H7 (cell line): ENCODE data around the gene KRTAP1-1. TPM values are rescaled to one million over a fixed set of nuclear protein-coding genes. Genes with fewer than 3 reads are reported as not detected.
"Not testable (repeated sequence)": the region's sequence is repeated elsewhere in the genome, so short reads cannot be mapped to it uniquely, and the experiment has no call there.

ENCODE experiments used
- DNase-seq: peaks from one replicate; pipeline ENCODE4 v3.0.0; 2012
- H3K27me3 ChIP-seq: 2 replicates; pipeline ENCODE4 v1.6.0; 2011; ENCODE audit warnings: mild to moderate bottlenecking, low read length; ENCODE audit not compliant: control insufficient read depth, insufficient read depth
- H3K36me3 ChIP-seq: replicated peaks from 2 replicates; pipeline ENCODE4 v1.5.1; 2011; ENCODE audit warnings: low read length; ENCODE audit not compliant: control insufficient read depth, insufficient read depth
- H3K4me3 ChIP-seq: 2 replicates; pipeline ENCODE4 v1.5.1; 2011; ENCODE audit warnings: low read depth, mild to moderate bottlenecking, control low read depth, low read length, moderate library complexity; ENCODE audit not compliant: insufficient read depth
- total RNA-seq: library from RNA; depleted of rRNA; stranded (reverse); fragments of >200 nt; shearing (Covaris generic); gene quantifications from 2 replicates; pipeline ENCODE4 v1.2.3, GENCODE V29; 2014; rRNA removed

The KRTAP1-1 gene
- not detected in 2 replicates for total RNA-seq

DNA sequence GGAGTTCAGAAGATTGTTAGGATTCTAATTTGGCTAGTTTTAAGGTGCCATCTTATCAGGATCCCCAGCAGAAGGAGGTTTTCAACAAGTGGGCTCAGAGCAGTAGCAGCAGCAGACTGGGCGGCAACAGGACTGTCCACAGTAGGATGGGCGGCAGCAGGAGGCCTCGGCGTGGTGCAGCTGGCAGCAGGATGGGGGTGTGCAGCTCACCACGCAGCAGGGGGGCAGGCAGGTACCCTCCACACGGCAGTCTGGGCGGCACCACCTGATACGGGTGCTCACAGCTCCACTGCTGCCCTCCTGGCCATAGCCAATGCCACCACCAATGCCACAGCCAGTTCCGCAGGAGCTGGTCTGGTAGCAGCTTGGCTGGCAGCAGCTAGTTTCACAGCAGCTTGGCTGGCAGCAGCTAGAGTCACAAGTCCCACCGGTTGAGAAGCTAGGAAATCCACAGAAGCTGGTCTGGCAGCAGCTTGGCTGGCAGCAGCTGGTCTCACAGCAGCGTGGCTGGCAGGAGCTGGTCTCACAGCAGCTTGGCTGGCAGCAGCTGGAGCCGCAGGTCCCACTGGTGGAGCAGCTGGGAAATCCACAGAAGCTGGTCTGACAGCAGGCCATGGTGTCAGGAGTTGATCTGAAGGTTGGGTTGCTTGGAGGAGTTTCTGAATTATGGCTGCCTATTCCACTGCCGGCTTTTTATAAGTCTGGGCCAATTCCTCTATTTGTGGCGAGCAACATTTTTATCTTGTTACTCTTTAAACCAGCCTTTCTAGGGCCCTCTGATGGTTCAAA lies at the start of gene KRTAP1-1:
Gene KRTAP1-1, minus strand, starts transcription at position 668 of the 789 bp plus-strand sequence. Its CDS starts 53 bp downstream, at position 615.
- DNase-seq, H3K4me3 ChIP-seq, H3K27me3 ChIP-seq, H3K36me3 ChIP-seq: not testable (repeated sequence)

- not testable (repeated sequence) for H3K36me3 ChIP-seq, H3K27me3 ChIP-seq, DNase-seq, H3K4me3 ChIP-seq
These were observed 47.6 kb upstream of the KRTAP1-1 start for GRCh38 chr17:41088760-41089352.

DNA sequence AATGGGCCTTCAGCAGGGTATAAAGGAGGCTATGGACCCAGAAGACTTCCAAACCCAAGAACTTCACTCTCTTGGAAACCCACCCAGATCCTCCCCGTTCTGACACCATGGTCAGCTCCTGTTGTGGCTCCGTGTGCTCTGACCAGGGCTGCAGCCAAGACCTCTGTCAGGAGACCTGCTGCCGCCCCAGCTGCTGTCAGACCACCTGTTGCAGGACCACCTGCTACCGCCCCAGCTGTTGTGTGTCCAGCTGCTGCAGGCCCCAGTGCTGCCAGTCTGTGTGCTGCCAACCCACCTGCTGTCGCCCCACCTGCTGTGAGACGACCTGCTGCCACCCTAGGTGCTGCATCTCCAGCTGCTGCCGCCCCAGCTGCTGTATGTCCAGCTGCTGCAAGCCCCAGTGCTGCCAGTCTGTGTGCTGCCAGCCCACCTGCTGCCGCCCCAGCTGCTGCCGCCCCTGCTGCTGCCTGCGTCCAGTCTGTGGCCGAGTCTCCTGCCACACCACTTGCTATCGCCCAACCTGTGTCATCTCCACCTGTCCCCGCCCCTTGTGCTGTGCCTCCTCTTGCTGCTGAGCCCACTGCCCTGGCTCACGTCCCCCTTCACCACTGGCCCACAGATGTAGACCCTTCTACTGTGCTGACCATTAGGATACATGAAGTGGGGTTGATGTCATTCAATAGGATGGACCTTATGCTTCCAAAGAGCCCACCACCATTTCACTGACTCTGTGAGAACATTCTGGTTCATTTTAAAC lies 43.0 kb upstream of the KRTAP1-1 start, which contains the start of gene KRTAP4-7:
Gene KRTAP4-7, plus strand, starts transcription at position 51 of the 757 bp plus-strand sequence. Its CDS starts 57 bp downstream, at position 108.
- not testable (repeated sequence) for H3K36me3 ChIP-seq, H3K27me3 ChIP-seq, H3K4me3 ChIP-seq, DNase-seq

DNA sequence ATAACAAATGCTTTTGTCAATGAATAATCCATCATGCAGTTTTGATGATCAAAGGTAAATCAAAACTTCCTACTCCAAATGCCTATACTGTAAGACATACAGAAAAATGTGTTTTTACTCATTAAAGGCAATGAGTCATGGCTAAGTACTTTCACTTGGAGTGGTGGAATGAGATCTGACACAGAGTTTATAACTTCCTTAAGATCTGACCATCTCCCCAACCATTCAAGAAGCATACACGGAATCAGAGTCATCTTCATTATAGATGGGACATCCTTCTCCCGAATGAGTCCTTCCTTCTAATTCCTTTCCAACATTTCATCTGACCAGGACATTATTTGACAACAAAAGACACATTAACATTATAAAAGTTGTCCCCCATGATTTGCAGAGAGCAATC lies 42.2 kb upstream of the KRTAP1-1 start:
- H3K36me3 ChIP-seq, H3K27me3 ChIP-seq, H3K4me3 ChIP-seq, DNase-seq: not testable (repeated sequence)

DNA sequence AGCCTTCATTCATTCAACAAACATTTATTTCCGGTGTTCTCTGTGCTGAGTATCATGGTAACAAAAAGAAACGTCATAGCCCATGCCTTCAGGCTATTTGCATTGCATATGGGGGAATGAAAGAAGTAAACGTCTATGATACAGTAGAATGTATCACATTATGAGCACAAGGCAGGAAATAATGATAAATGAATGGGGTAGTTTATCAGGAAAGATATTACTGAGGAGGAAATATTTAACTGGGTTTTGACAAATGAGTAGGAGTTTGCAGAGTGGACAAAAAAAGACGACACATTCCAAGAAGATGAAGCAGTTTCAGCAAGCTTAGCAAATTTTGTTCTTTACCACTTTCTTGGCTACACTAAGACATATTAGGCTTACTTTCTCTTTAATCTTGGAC lies 41.4 kb upstream of the KRTAP1-1 start:
- Histone ChIP-seq H3K27me3 (no peaks in the 10 kb centered on the region), H3K4me3 (no peak overlapping the region)
- DNase-seq, result no peak

DNA sequence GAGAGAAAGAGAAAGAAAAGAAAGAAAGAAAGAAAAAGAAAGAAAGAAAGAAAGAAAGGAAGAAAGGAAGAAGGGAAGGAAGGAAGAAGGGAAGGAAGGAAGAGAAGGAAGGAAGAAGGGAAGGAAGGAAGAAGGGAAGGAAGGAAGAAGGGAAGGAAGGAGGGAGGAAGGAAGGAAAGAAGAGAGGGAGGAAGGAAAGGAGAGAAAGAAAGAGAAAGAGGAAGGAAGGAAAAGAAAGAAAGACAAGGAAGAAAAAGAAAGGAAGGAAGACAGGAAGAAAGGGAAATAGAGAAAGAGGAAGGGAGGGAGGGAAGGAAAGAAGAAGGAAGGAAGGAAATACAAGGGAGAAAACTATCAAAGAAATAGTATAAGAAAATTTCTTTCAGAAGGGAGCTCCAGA lies 35.5 kb upstream of the KRTAP1-1 start:
- DNase-seq, result no peak
- Histone ChIP-seq H3K36me3 (no peaks in the 10 kb centered on the region), H3K27me3 (no peaks in the 10 kb centered on the region), H3K4me3 (no peak overlapping the region)

More for the DNA sequence above, 41.4 kb upstream of the KRTAP1-1 start:
- no peaks in the 10 kb centered on the region for H3K36me3 ChIP-seq

DNA sequence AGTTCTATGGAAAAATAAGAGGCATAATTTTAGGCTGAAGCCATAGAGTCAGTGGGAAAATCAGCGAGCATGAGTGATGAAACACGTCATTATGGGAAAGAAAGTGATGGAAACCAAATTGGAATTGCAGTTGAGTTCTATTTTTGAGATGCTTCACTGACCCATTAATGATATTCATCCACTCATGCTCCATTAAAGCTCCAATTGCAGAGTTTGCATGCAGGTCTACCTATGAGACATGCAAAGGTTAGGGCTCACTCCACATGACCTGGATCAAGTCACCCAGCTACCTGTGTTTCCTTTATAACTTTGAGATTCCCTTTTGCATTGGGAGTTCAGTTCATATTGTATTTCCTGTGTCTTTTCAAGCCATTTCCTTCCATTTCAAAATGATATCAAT lies 32.4 kb upstream of the KRTAP1-1 start:
- Histone ChIP-seq H3K4me3 (no peak overlapping the region), H3K36me3 (no peaks in the 10 kb centered on the region), H3K27me3 (no peaks in the 10 kb centered on the region)
- no peak for DNase-seq

- DNase-seq, result no peak
- H3K27me3 ChIP-seq, result no peaks in the 10 kb centered on the region
- no peak overlapping the region for H3K4me3 ChIP-seq
- no peaks in the 10 kb centered on the region for H3K36me3 ChIP-seq
These were observed 30.5 kb upstream of the KRTAP1-1 start for GRCh38 chr17:41071606-41072360.

DNA sequence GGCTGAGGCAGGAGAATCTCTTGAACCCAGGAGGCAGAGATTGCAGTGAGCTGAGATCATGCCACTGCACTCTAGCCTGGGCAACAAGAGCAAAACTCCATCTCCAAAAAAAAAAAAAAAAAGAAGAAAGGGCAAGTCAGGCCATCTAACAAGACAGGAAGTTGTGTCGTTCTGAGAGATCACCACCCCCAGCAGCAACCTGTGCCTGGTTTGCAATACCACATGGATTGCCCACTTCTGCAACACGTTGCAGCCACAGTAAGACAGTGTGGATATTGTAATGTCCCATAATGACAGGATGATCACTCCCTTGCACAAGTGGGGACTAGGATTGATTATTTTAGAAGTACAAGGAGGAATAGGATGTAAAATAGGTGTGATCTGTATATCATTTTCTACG lies 27.8 kb upstream of the KRTAP1-1 start:
- Histone ChIP-seq H3K4me3 (no peak overlapping the region), H3K27me3 (no peaks in the 10 kb centered on the region), H3K36me3 (no peaks in the 10 kb centered on the region)
- DNase-seq, result no peak

DNA sequence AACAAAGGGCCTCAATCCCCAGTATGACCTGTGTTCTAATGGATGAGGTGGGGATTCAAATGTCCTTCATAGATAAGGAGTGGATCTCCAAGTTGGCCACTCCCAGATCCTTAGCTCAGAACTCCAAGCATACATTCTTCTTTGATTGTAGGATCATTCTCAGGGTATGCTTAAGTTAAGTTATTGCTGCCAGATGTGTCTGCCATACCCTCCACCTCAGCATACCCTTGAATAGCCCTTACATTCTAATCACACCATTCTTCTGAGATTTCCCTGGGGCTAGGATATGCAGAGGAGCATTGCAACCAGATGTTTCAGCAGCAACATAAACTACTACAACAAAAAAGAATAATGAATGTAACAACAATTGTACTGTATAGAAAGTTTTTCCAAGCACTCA lies 26.0 kb upstream of the KRTAP1-1 start:
- DNase-seq, result no peak
- Histone ChIP-seq H3K4me3 (no peak overlapping the region), H3K27me3 (no peaks in the 10 kb centered on the region), H3K36me3 (no peaks in the 10 kb centered on the region)

GRCh38 chr17:41065829-41066624 lies 24.8 kb upstream of the KRTAP1-1 start, which contains the start of gene KRTAP2-4:
Gene KRTAP2-4 (minus strand): TSS chr17:41065879. CDS start chr17:41065845, 34 bp downstream.
- DNase-seq, result no peak
- no peak within 1 kb of the TSS for H3K4me3 ChIP-seq
- H3K27me3 ChIP-seq, result no peaks in the 10 kb centered on the region
- no peaks in the 10 kb centered on the region for H3K36me3 ChIP-seq

- not testable (repeated sequence) for DNase-seq, H3K36me3 ChIP-seq, H3K4me3 ChIP-seq, H3K27me3 ChIP-seq
These were observed 23.9 kb upstream of the KRTAP1-1 start for GRCh38 chr17:41065016-41065689.

DNA sequence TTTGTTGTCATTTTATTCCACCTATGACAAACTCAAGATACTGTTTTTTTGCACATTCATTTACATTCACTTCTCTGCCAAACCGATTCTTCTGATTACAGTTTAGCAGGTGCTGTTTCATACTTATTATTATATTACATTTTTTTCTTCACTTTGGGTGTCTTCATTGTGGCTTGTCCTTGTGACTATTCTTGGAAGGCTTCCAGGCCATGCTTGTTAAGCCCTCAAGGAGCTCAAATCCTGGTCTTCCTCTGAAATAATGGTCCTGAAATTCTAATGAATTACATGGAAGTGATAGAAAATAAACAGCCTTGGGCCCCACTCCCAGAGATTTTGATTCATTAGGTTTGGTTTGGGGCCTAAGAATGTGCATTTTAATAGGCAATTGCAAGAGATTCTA lies 23.1 kb upstream of the KRTAP1-1 start:
- no peak for DNase-seq
- Histone ChIP-seq H3K27me3 (no peaks in the 10 kb centered on the region), H3K36me3 (no peaks in the 10 kb centered on the region), H3K4me3 (no peak overlapping the region)
